ENCODE data around the gene LRRC3B.
"Not testable (repeated sequence)": the region's sequence is repeated elsewhere in the genome, so short reads cannot be mapped to it uniquely, and the experiment has no call there.

Gene LRRC3B

GRCh38 chr3:26596335-26596734 lies 26.2 kb upstream of the LRRC3B start:
- TF ChIP-seq CSDC2 (CRISPR knock-in tag; IDR thresholded peaks at IDR 0.05) = no peak
- no peak for TF ChIP-seq TOX (CRISPR knock-in tag; IDR thresholded peaks at IDR 0.05; ENCODE audit: borderline replicate concordance)
- TF ChIP-seq ARNTL (CRISPR knock-in tag; IDR thresholded peaks at IDR 0.05; ENCODE audit: borderline replicate concordance, low read depth) = no peak
- no peak for TF ChIP-seq ZNF8 (CRISPR knock-in tag; IDR thresholded peaks at IDR 0.05)
- no peak for TF ChIP-seq CSRNP3 (CRISPR knock-in tag; IDR thresholded peaks at IDR 0.05)
- no peak for TF ChIP-seq PPARA (CRISPR knock-in tag; IDR thresholded peaks at IDR 0.05; ENCODE audit: borderline replicate concordance)
- no peak for TF ChIP-seq ESRRG (CRISPR knock-in tag; IDR thresholded peaks at IDR 0.05)
- no peak for TF ChIP-seq ZNF70 (CRISPR knock-in tag; IDR thresholded peaks at IDR 0.05)
- TF ChIP-seq RARB (CRISPR knock-in tag; IDR thresholded peaks at IDR 0.05) = no peak
- ATAC-seq = no peak

- ATAC-seq = not testable (repeated sequence)
Observed at GRCh38 chr3:26603311-26603710, 19.3 kb upstream of the LRRC3B start.

GRCh38 chr3:26603771-26604170 lies 18.8 kb upstream of the LRRC3B start:
- not testable (repeated sequence) for ATAC-seq

GRCh38 chr3:26614006-26614685 lies 8.4 kb upstream of the LRRC3B start:
- no peak for ATAC-seq
- TF ChIP-seq GLIS3 (CRISPR knock-in tag; IDR thresholded peaks at IDR 0.05) (no peak), OSR1 (CRISPR knock-in tag; IDR thresholded peaks at IDR 0.05) (no peak), TOX (CRISPR knock-in tag; IDR thresholded peaks at IDR 0.05; ENCODE audit: borderline replicate concordance) (no peak), ESRRG (CRISPR knock-in tag; IDR thresholded peaks at IDR 0.05) (no peak), SNAI2 (CRISPR knock-in tag; IDR thresholded peaks at IDR 0.05) (no peak), PATZ1 (CRISPR knock-in tag; IDR thresholded peaks at IDR 0.05; ENCODE audit: borderline replicate concordance) (no peak), TSHZ2 (CRISPR knock-in tag; IDR thresholded peaks at IDR 0.05) (no peak), TCF4 (CRISPR knock-in tag; IDR thresholded peaks at IDR 0.05; ENCODE audit: borderline replicate concordance) (no peak), ARNTL (CRISPR knock-in tag; IDR thresholded peaks at IDR 0.05; ENCODE audit: borderline replicate concordance, low read depth) (no peak), RARB (CRISPR knock-in tag; IDR thresholded peaks at IDR 0.05) (no peak), ZNF565 (CRISPR knock-in tag; conservative IDR thresholded peaks at IDR 0.05; ENCODE audit: low read depth) (no peak), BACH2 (CRISPR knock-in tag; IDR thresholded peaks at IDR 0.05; ENCODE audit: borderline replicate concordance) (no peak), CSDC2 (CRISPR knock-in tag; IDR thresholded peaks at IDR 0.05) (no peak), POU6F1 (CRISPR knock-in tag; IDR thresholded peaks at IDR 0.05; ENCODE audit: borderline replicate concordance, low read depth) (no peak), CREB5 (CRISPR knock-in tag; IDR thresholded peaks at IDR 0.05; ENCODE audit: low read depth) (no peak), PPARA (CRISPR knock-in tag; IDR thresholded peaks at IDR 0.05; ENCODE audit: borderline replicate concordance) (no peak), ZC3H10 (CRISPR knock-in tag; IDR thresholded peaks at IDR 0.05) (no peak), ZNF8 (CRISPR knock-in tag; IDR thresholded peaks at IDR 0.05) (no peak)

Measured in SK-N-SH treated with all-trans-retinoic acid at 6 μM for 48 hours (cell line).